ENCODE results near the gene ZDHHC8. TPM values are rescaled to one million over a fixed set of nuclear protein-coding genes. Genes with fewer than 3 reads are reported as not detected.

ZDHHC8 gene
- total and polyA plus RNA-seq, 2 experiments from 2014 or later: 9.6 to 72.7 TPM

DNA sequence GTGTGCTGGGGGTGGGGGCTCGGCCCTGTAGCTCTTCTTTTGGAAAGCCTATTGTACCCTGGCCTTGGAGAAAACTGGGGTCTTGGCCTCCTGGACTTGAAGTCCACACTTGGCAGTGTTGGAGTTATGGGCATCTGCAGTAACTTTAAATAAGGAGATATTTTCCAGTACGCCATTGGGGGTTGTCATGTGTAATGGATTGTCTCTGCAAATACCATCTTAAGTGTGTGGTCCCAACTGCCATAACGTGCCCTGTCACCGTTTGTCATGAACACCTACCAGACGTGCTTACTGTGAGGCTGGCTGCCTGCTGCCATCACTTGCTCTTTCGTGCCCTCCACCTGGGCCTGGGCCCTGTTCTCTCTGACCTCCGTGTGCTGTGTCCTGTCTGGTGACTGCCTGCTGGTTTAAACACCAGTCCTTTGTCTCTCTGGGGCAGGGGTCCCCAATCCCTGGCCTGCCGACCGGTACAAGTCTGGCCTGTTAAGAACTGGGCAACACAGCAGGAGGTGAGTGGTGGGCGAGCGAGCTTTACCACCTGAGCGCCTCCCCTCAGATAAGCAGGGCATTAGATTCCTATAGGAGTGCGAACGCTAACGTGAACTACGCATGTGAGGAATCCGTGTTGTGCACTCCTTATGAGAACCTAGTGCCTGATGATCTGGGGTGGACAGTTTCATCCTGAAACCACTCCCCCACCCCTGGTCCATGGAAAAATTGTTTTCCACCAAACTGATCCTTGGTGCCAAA is 3.6 kb upstream of the ZDHHC8 start:
- Histone ChIP-seq H3K4me1 (ENCODE audit: insufficient read depth) (peaks cover 8% of the 10 kb centered on the region), H3K9me2 (replicated peaks; ENCODE audit: insufficient read depth) (no peaks in the 10 kb centered on the region), H4K20me1 (ENCODE audit: insufficient read depth, poor library complexity, severe bottlenecking) (peaks cover 8% of the 10 kb centered on the region), H3K9me3 (ENCODE audit: low read depth) (no peaks in the 10 kb centered on the region), H3K27me3 (no peaks in the 10 kb centered on the region), H3K79me2 (peaks cover 13% of the 10 kb centered on the region), H2AFZ (no peak overlapping the region), H3K27ac (no peak overlapping the region), H3K36me3 (replicated peaks; ENCODE audit: insufficient read depth, low read depth) (no peaks in the 10 kb centered on the region), H3K4me2 (no peak overlapping the region), H3K4me3 (no peak overlapping the region)
- WGBS (ENCODE audit: low lambda C conversion rate, missing lambda C conversion rate): 87% methylated on average over 17 of the region's 17 CpGs
- DNase-seq (ENCODE audit: low spot score): no peak
- TF ChIP-seq EZH2phosphoT487 (IDR thresholded peaks at IDR 0.05; ENCODE audit: low read depth, severe bottlenecking, unreplicated experiment) (no peak), EZH2 (IDR thresholded peaks at IDR 0.05; ENCODE audit: borderline replicate concordance) (no peak)
- TF ChIP-seq, protein P1, sequence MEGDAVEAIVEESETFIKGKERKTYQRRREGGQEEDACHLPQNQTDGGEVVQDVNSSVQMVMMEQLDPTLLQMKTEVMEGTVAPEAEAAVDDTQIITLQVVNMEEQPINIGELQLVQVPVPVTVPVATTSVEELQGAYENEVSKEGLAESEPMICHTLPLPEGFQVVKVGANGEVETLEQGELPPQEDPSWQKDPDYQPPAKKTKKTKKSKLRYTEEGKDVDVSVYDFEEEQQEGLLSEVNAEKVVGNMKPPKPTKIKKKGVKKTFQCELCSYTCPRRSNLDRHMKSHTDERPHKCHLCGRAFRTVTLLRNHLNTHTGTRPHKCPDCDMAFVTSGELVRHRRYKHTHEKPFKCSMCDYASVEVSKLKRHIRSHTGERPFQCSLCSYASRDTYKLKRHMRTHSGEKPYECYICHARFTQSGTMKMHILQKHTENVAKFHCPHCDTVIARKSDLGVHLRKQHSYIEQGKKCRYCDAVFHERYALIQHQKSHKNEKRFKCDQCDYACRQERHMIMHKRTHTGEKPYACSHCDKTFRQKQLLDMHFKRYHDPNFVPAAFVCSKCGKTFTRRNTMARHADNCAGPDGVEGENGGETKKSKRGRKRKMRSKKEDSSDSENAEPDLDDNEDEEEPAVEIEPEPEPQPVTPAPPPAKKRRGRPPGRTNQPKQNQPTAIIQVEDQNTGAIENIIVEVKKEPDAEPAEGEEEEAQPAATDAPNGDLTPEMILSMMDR (IDR thresholded peaks at IDR 0.05; ENCODE audit: poor library complexity): no peak

DNA sequence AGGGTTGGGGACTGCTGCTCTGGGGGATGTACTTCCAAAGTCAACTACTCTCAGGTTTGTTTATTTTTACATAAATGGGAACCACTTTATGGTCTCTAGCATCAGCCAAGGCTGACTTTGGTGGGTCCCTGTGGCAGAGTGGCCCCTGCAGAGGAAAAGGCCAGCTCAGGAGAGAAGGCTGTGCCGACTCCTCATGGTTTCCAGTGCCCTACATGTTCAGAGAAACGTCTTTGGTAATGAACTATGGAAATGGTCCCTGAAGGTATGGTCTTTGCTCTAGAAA is 3.0 kb upstream of the ZDHHC8 start:
- DNase-seq (ENCODE audit: low spot score): no peak
- H3K27me3 ChIP-seq: no peaks in the 10 kb centered on the region
- no peaks in the 10 kb centered on the region for H3K36me3 ChIP-seq (replicated peaks; ENCODE audit: insufficient read depth, low read depth)
- H4K20me1 ChIP-seq (ENCODE audit: insufficient read depth, poor library complexity, severe bottlenecking): peaks cover 11% of the 10 kb centered on the region
- no peaks in the 10 kb centered on the region for H3K9me2 ChIP-seq (replicated peaks; ENCODE audit: insufficient read depth)
- H3K9me3 ChIP-seq (ENCODE audit: low read depth): no peaks in the 10 kb centered on the region
- H3K27ac ChIP-seq: no peak overlapping the region
- TF ChIP-seq, protein P1 (IDR thresholded peaks at IDR 0.05; ENCODE audit: poor library complexity): no peak
- no peak for TF ChIP-seq EZH2 (IDR thresholded peaks at IDR 0.05; ENCODE audit: borderline replicate concordance)
- TF ChIP-seq EZH2phosphoT487 (IDR thresholded peaks at IDR 0.05; ENCODE audit: low read depth, severe bottlenecking, unreplicated experiment): no peak
- H2AFZ ChIP-seq: no peak overlapping the region
- H3K4me2 ChIP-seq: no peak overlapping the region
- peaks cover 18% of the 10 kb centered on the region for H3K79me2 ChIP-seq
- WGBS (ENCODE audit: low lambda C conversion rate, missing lambda C conversion rate): 80% methylated on average over 2 of the region's 2 CpGs
- peaks cover 11% of the 10 kb centered on the region for H3K4me1 ChIP-seq (ENCODE audit: insufficient read depth)
- H3K4me3 ChIP-seq: no peak overlapping the region

DNA sequence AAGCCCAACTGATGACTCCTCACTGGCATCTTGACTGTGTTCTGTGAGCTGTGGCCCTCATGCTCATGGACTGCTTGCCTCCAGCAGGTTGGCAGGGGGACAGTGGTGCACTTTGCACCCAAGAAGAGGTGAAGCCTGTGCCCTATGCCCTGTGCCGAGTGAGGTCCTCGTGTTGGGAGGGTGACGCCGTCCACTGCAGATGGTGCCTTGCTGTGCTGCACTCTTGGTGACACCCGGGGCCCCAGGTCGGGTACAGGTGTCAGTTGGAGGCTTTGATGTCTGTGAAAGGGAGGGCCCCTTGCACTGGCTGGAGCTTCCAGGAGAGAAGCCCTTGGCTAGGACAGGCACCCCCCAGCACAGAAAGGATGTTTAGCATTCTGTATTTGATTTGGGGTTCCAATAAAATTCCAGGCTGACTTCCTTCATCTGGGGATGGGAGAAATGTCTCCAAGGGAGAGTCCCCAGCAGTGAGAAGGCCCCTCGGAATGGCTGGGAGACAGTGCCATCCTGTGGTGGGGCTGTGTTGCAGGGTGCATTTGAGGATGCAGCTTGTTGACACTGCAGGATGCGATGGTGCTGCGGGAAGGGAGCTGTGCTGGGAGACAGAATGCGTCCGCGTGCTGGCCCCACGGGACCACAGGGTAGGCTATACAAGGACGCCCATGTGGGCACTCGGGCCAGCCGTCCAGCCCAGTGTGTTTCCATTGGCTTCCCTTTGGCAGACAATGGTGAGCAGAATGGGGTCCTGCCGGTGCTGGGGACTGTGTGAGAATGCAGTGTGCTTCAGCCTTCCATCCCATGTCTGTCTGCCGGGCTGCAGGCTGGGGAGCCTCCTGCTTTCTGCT is 2.5 kb upstream of the ZDHHC8 start:
- no peak for DNase-seq (ENCODE audit: low spot score)
- Histone ChIP-seq H3K36me3 (replicated peaks; ENCODE audit: insufficient read depth, low read depth) (no peaks in the 10 kb centered on the region), H3K4me2 (no peak overlapping the region), H4K20me1 (ENCODE audit: insufficient read depth, poor library complexity, severe bottlenecking) (peaks cover 16% of the 10 kb centered on the region), H2AFZ (no peak overlapping the region), H3K4me1 (ENCODE audit: insufficient read depth) (peaks cover 11% of the 10 kb centered on the region), H3K27ac (no peak overlapping the region), H3K9me2 (replicated peaks; ENCODE audit: insufficient read depth) (no peaks in the 10 kb centered on the region), H3K27me3 (no peaks in the 10 kb centered on the region), H3K4me3 (no peak overlapping the region), H3K79me2 (peaks cover 24% of the 10 kb centered on the region), H3K9me3 (ENCODE audit: low read depth) (no peaks in the 10 kb centered on the region)
- no peak for TF ChIP-seq EZH2 (IDR thresholded peaks at IDR 0.05; ENCODE audit: borderline replicate concordance)
- TF ChIP-seq, protein P1 (IDR thresholded peaks at IDR 0.05; ENCODE audit: poor library complexity): peak; percentile 27
- TF ChIP-seq EZH2phosphoT487 (IDR thresholded peaks at IDR 0.05; ENCODE audit: low read depth, severe bottlenecking, unreplicated experiment): no peak
- 62% methylated on average over 18 of the region's 18 CpGs for whole genome bisulfite sequencing (ENCODE audit: low lambda C conversion rate, missing lambda C conversion rate)

Data from hepatocyte (in vitro differentiated cells).